Lower leg skin (tissue), 4 donors: ENCODE data around the gene NEK1. TPM values are rescaled to one million over a fixed set of nuclear protein-coding genes. Genes with fewer than 3 reads are reported as not detected.
A peak's percentile ranks its signal among the peaks of the same experiment; 100 is the strongest.

Source experiments
- DNase-seq, 2 donors: peaks; one replicate each; pipeline ENCODE4 v3.0.0-alpha.2; 2019; ENCODE audit warnings: low spot score in 2 of 2
- H3K4me3 ChIP-seq: fragments of 200-600 bp; sonication (generic); 2 replicates; pipeline ENCODE4 v1.5.1; 2017; ENCODE audit warnings: mild to moderate bottlenecking, low read depth; ENCODE audit not compliant: poor library complexity, severe bottlenecking
- CTCF ChIP-seq, 3 donors: fragments of 450-650 bp; IDR thresholded peaks; one replicate each; pipeline ENCODE4 v1.5.1; 2016; ENCODE audit warnings: antibody characterized with exemption in 3 of 3, mild to moderate bottlenecking in 3 of 3, moderate library complexity in 2 of 3
- POLR2A ChIP-seq, 2 donors: fragments of 450-650 bp; IDR thresholded peaks; one replicate each; pipeline ENCODE4 v1.6.1; 2016 to 2017; ENCODE audit warnings: antibody characterized with exemption in 2 of 2, mild to moderate bottlenecking in 1 of 2, moderate library complexity in 1 of 2
- WGBS, 2 donors: methylation state at CpG; one replicate each; pipeline ENCODE4 v1.1.5; 2018; 5-methylcytosine and 5-hydroxymethylcytosine counted together
- intact Hi-C: fragments of 100-400 bp; cut with DNase I; formaldehyde crosslinking; loops from one replicate; pipeline ENCODE4 v1.15.0; 2023; ENCODE audit warnings: low total_unique reads
- total RNA-seq, 4 donors: library from RNA; depleted of rRNA; stranded (reverse); fragments of >200 nt; gene quantifications; one replicate each; pipeline ENCODE4 v1.1.0, GENCODE V29; 2016

NEK1 gene
- total RNA-seq, 4 donors from 2014 or later: 4.8 to 6.9 (median 5.5) TPM

DNA sequence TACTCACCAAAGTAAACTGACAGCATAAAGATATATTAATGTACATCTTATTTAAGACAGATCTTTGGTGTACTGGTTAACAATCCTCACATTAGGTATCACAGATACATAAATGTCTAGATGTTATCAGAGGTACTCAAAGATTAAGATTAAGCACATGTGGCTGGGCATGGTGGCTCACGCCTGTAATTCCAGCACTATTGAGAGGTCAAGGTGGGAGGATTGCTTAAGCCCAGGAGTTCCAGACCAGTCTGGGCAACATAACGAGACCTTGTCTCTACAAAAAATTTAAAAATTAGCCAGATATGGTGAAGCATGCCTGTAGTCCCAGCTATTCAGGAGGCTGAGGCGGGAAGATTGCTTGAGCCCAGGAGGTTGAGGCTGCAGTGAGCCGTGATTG is 195.9 kb downstream of the NEK1 start:
- TF ChIP-seq POLR2A (IDR thresholded peaks at IDR 0.05) (no peak), CTCF (IDR thresholded peaks at IDR 0.05) (no peak)
- 94 to 100% methylated on average over 4 of the region's 4 CpGs for WGBS, 2 donors
- no peak for DNase-seq
- intact Hi-C loops: no loop called here
- no peak overlapping the region for H3K4me3 ChIP-seq

- intact Hi-C loops: no loop called here
- H3K4me3 ChIP-seq: no peak overlapping the region
- TF ChIP-seq CTCF (IDR thresholded peaks at IDR 0.05) (no peak), POLR2A (IDR thresholded peaks at IDR 0.05) (no peak)
- DNase-seq: no peak
- 97 to 98% methylated on average over 1 of the region's 1 CpG for WGBS, 2 donors
Measured at GRCh38 chr4:169414913-169415312, 197.5 kb downstream of the NEK1 start.

GRCh38 chr4:169412046-169412445 is 200.3 kb downstream of the NEK1 start:
- no peak overlapping the region for H3K4me3 ChIP-seq
- intact Hi-C loops: no loop called here
- no peak for DNase-seq
- TF ChIP-seq CTCF (IDR thresholded peaks at IDR 0.05): no peak
- TF ChIP-seq POLR2A (IDR thresholded peaks at IDR 0.05): no peak

GRCh38 chr4:169410839-169411770 is 201.3 kb downstream of the NEK1 start:
- no peak for TF ChIP-seq POLR2A (IDR thresholded peaks at IDR 0.05)
- no peak for TF ChIP-seq CTCF (IDR thresholded peaks at IDR 0.05)
- DNase-seq: peak in 1 of 2 donors; percentile 51
- WGBS, 2 donors: 74 to 85% methylated on average over 12 of the region's 12 CpGs
- intact Hi-C loops: no loop called here
- H3K4me3 ChIP-seq: no peak overlapping the region

- no peak for TF ChIP-seq CTCF (IDR thresholded peaks at IDR 0.05)
- no peak for TF ChIP-seq POLR2A (IDR thresholded peaks at IDR 0.05)
- no peak overlapping the region for H3K4me3 ChIP-seq
- intact Hi-C loops: no loop called here
- 73 to 76% methylated on average over 1 of the region's 1 CpG for WGBS, 2 donors
- no peak for DNase-seq
Measured at GRCh38 chr4:169407217-169407845, 205.1 kb downstream of the NEK1 start.
